GM12872 (cell line): Measurements from ENCODE around the gene ZBTB25.

Source experiments
- CTCF ChIP-seq: IDR thresholded peaks from 3 replicates; pipeline ENCODE4 v1.5.1; 2011; ENCODE audit warnings: low read depth, mild to moderate bottlenecking, low read length, moderate library complexity; ENCODE audit not compliant: insufficient read depth

ZBTB25 gene

GRCh38 chr14:64412237-64412636 is 91.4 kb downstream of the ZBTB25 start:
- TF ChIP-seq CTCF = no peak

- TF ChIP-seq CTCF = no peak
Measured at GRCh38 chr14:64411001-64411400, 92.6 kb downstream of the ZBTB25 start.

- no peak for TF ChIP-seq CTCF
Measured at GRCh38 chr14:64410084-64410774, 93.4 kb downstream of the ZBTB25 start.

GRCh38 chr14:64409126-64409920 is 94.3 kb downstream of the ZBTB25 start:
- no peak for TF ChIP-seq CTCF

- TF ChIP-seq CTCF = no peak
Measured at GRCh38 chr14:64407329-64407728, 96.3 kb downstream of the ZBTB25 start.

- no peak for TF ChIP-seq CTCF
Measured at GRCh38 chr14:64405295-64405694, 98.3 kb downstream of the ZBTB25 start.

- no peak for TF ChIP-seq CTCF
Measured at GRCh38 chr14:64401949-64402348, 101.7 kb downstream of the ZBTB25 start.
